Chondrocyte (in vitro differentiated cells): ENCODE data around the gene TCL1A. TPM values are rescaled to one million over a fixed set of nuclear protein-coding genes. Genes with fewer than 3 reads are reported as not detected.

ENCODE experiments used
- DNase-seq: peaks from one replicate; pipeline ENCODE4 v3.0.0; 2021; ENCODE audit warnings: mixed read lengths, low spot score
- H3K27ac Mint-ChIP-seq: one replicate; pipeline ENCODE4 v1.8.0; 2021; ENCODE audit warnings: mild to moderate bottlenecking, moderate library complexity, mixed read lengths; ENCODE audit not compliant: unreplicated experiment
- H3K27me3 Mint-ChIP-seq: 2 replicates; pipeline ENCODE4 v1.8.0; 2021; ENCODE audit warnings: low read depth, mixed read lengths
- H3K36me3 Mint-ChIP-seq: 2 replicates; pipeline ENCODE4 v1.8.0; 2021; ENCODE audit warnings: low read depth, mixed read lengths
- H3K4me1 Mint-ChIP-seq: 2 replicates; pipeline ENCODE4 v1.8.0; 2021; ENCODE audit warnings: low read depth, mild to moderate bottlenecking, mixed read lengths
- H3K4me3 Mint-ChIP-seq: one replicate; pipeline ENCODE4 v1.8.0; 2021; ENCODE audit warnings: mild to moderate bottlenecking, moderate library complexity, mixed read lengths; ENCODE audit not compliant: unreplicated experiment
- H3K9me3 Mint-ChIP-seq: 2 replicates; pipeline ENCODE4 v1.8.0; 2021; ENCODE audit warnings: low read depth, mixed read lengths
- total RNA-seq: library from RNA; stranded (reverse); gene quantifications from 3 replicates; pipeline ENCODE4 v1.2.1, GENCODE V29; 2021
- TF ChIP-seq, protein P1 (sequence below): fragments of 200-600 bp; sonication (generic); IDR thresholded peaks from 2 replicates; pipeline ENCODE4 v1.5.0; 2021; ENCODE audit warnings: antibody characterized with exemption, mild to moderate bottlenecking, moderate library complexity

TCL1A gene
- total RNA-seq, 1 donor from 2014 or later, result not detected

DNA sequence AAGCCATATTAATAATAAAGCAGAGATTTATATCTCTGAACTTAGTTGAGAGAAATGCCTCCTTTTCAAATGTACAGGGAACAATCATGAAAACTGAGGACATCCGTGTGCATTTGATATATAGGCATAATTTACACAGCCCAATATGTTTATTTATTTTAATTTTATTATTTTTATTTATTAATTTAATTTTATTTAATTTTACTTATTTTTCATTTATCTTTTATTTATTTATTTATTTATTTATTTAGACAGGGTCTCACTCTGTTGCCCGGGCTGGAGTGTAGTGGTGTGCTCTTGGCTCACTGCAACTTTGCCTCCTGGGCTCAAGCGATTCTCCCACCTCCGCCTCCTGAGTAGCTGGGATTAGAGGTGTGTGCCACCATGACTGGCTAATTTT, 8.4 kb downstream of the TCL1A start:
- H3K27me3 Mint-ChIP-seq, result peaks cover 21% of the 10 kb centered on the region
- no peaks in the 10 kb centered on the region for H3K36me3 Mint-ChIP-seq
- H3K27ac Mint-ChIP-seq, result no peak overlapping the region
- peaks cover 3% of the 10 kb centered on the region for H3K4me1 Mint-ChIP-seq
- no peaks in the 10 kb centered on the region for H3K9me3 Mint-ChIP-seq
- no peak for DNase-seq
- TF ChIP-seq, protein P1, sequence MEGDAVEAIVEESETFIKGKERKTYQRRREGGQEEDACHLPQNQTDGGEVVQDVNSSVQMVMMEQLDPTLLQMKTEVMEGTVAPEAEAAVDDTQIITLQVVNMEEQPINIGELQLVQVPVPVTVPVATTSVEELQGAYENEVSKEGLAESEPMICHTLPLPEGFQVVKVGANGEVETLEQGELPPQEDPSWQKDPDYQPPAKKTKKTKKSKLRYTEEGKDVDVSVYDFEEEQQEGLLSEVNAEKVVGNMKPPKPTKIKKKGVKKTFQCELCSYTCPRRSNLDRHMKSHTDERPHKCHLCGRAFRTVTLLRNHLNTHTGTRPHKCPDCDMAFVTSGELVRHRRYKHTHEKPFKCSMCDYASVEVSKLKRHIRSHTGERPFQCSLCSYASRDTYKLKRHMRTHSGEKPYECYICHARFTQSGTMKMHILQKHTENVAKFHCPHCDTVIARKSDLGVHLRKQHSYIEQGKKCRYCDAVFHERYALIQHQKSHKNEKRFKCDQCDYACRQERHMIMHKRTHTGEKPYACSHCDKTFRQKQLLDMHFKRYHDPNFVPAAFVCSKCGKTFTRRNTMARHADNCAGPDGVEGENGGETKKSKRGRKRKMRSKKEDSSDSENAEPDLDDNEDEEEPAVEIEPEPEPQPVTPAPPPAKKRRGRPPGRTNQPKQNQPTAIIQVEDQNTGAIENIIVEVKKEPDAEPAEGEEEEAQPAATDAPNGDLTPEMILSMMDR, result no peak
- H3K4me3 Mint-ChIP-seq, result no peak overlapping the region

DNA sequence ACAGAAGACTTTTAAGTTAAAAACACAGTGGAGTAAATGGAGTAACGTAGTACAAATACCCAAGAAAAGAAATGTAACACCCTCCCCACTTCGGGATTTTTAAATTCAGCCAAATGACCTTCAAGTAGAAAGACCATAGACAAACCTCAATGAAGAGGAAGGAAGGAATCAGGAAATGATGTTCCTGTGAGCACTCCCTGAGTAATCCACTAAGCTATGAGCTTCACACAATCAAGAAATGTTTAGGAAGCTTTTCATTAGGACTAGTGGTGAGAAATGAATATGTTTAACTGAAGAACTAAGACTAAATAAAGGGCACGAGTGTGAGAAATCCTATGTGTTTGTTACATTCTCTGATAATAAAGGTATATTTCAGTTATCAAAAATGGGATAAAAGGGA, 10.1 kb downstream of the TCL1A start:
- TF ChIP-seq, protein P1, result no peak
- Mint-ChIP-seq H3K27me3 (peaks cover 18% of the 10 kb centered on the region), H3K9me3 (no peaks in the 10 kb centered on the region), H3K27ac (no peak overlapping the region), H3K4me3 (no peak overlapping the region), H3K4me1 (peaks cover 11% of the 10 kb centered on the region), H3K36me3 (no peaks in the 10 kb centered on the region)
- no peak for DNase-seq

DNA sequence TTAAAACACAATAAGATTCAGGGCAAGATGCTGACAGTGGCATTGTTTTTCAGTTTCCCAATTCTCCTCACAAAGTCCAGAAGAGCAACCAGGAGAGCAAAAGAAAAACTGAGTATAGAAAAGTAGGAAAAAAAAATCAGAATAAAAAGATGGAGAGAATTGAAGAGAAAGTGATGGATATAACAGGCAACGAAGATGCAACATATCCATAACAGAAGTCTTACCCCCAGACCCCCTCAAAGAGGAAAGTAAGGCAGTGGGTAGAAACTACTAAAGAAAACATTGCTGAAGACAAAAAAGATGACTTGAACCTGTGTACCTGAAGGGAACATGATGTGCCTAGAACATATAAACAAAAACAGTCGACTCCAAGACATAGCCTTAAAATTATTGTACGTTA, 10.6 kb downstream of the TCL1A start:
- Mint-ChIP-seq H3K27me3 (peaks cover 15% of the 10 kb centered on the region), H3K36me3 (no peaks in the 10 kb centered on the region), H3K4me1 (peaks cover 11% of the 10 kb centered on the region), H3K9me3 (no peaks in the 10 kb centered on the region), H3K4me3 (no peak overlapping the region), H3K27ac (no peak overlapping the region)
- TF ChIP-seq, protein P1, result no peak
- DNase-seq, result no peak

DNA sequence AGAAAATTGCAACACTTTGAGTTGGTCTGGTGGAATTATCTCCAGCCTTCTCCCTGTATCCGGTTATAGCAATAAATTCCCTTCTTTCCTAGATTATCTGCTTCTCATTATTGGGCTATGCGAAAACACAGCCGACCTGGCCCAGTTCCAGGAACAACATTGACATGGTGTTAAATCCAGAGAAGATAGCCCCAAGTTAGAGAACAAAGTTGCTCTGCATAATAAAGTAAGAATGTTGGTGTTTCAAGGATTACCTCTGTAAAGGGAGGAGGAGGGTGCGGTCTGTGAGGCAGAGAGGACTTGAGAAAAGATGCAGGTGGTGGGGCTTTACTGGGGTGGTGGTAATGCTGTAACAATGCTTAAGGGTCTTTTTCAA, 12.1 kb downstream of the TCL1A start:
- Mint-ChIP-seq H3K4me1 (peaks cover 11% of the 10 kb centered on the region), H3K36me3 (no peaks in the 10 kb centered on the region), H3K27ac (no peak overlapping the region), H3K4me3 (no peak overlapping the region), H3K9me3 (no peaks in the 10 kb centered on the region), H3K27me3 (peaks cover 15% of the 10 kb centered on the region)
- TF ChIP-seq, protein P1, result no peak
- DNase-seq, result no peak

DNA sequence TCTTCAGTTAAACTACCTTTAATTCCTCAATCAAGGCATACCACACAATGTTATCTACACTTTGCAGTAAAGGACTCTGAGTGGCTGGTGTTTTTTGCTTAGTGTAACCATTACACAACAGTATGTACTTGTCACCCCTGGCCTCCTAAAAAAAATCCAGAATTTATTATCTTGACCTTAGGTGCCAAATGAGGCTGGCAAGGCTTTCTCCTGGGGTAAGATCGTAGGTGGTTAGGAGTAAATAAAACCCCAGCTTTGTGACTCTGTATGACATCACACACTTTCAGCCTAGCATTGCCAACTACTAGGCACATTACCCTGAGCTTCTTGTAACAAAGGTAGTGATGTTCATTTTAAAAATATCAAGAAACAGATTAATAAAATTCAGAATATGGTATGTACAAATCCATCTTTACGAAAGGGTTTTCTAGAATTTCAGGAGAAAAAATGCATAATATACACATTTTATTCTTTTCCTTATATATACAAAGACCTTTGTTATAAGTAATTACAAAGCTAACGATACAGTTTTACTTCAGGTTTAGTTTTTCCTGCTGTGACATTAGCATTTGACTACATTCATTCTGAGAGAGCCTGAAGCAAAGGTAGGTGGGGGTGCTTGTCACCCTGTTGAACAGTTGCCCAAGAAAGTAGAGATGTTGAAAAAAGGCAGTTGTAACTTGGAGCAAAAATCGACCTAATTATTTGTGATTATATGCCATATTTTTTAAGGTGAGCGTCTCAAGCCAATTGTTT, 13.5 kb downstream of the TCL1A start:
- no peaks in the 10 kb centered on the region for H3K9me3 Mint-ChIP-seq
- no peak overlapping the region for H3K27ac Mint-ChIP-seq
- TF ChIP-seq, protein P1, result no peak
- peaks cover 11% of the 10 kb centered on the region for H3K4me1 Mint-ChIP-seq
- peaks cover 13% of the 10 kb centered on the region for H3K27me3 Mint-ChIP-seq
- no peak for DNase-seq
- no peaks in the 10 kb centered on the region for H3K36me3 Mint-ChIP-seq
- no peak overlapping the region for H3K4me3 Mint-ChIP-seq
